22Rv1 (cell line): ENCODE results near the gene SAMD4A.

ENCODE experiments used
- ZFX ChIP-seq: fragments of 450-650 bp; IDR thresholded peaks from 2 replicates; pipeline ENCODE4 v1.6.1; 2017; ENCODE audit warnings: antibody characterized with exemption, borderline replicate concordance
- TF ChIP-seq, protein P1 (sequence below): fragments of 450-650 bp; IDR thresholded peaks from 2 replicates; pipeline ENCODE4 v1.5.1; 2017; ENCODE audit warnings: mild to moderate bottlenecking

- TF ChIP-seq, protein P1, sequence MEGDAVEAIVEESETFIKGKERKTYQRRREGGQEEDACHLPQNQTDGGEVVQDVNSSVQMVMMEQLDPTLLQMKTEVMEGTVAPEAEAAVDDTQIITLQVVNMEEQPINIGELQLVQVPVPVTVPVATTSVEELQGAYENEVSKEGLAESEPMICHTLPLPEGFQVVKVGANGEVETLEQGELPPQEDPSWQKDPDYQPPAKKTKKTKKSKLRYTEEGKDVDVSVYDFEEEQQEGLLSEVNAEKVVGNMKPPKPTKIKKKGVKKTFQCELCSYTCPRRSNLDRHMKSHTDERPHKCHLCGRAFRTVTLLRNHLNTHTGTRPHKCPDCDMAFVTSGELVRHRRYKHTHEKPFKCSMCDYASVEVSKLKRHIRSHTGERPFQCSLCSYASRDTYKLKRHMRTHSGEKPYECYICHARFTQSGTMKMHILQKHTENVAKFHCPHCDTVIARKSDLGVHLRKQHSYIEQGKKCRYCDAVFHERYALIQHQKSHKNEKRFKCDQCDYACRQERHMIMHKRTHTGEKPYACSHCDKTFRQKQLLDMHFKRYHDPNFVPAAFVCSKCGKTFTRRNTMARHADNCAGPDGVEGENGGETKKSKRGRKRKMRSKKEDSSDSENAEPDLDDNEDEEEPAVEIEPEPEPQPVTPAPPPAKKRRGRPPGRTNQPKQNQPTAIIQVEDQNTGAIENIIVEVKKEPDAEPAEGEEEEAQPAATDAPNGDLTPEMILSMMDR = no peak
- TF ChIP-seq ZFX = no peak
These were observed 120.8 kb downstream of the SAMD4A start for GRCh38 chr14:54687750-54688119.
